ENCODE results near the gene JAGN1. TPM values are rescaled to one million over a fixed set of nuclear protein-coding genes. Genes with fewer than 3 reads are reported as not detected.

The JAGN1 gene
- total and polyA plus RNA-seq, 9 of the 15 experiments (the other 6 are each of a cell fraction or from before 2014, with no cell fraction given): 31.6 to 77.8 (median 40.3) TPM

- TF ChIP-seq PATZ1 (CRISPR knock-in tag; IDR thresholded peaks at IDR 0.05; ENCODE audit: borderline replicate concordance) (no peak), MNT (conservative IDR thresholded peaks at IDR 0.05) (no peak; a peak in 1 of 4 replicates), BRCA1 (IDR thresholded peaks at IDR 0.05) (no peak), BRCA1 (CRISPR knock-in tag; IDR thresholded peaks at IDR 0.05) (no peak), COPS2 (conservative IDR thresholded peaks at IDR 0.05) (no peak), POLR2AphosphoS5 (IDR thresholded peaks at IDR 0.05; ENCODE audit: control insufficient read depth, insufficient read depth, low read depth, low read length) (0 out of 2 replicates have a peak, but pooled peaks have one; percentile 36), WHSC1 (IDR thresholded peaks at IDR 0.05; ENCODE audit: low read length) (no peak), LARP7 (IDR thresholded peaks at IDR 0.05) (no peak), ATF4 (CRISPR knock-in tag; IDR thresholded peaks at IDR 0.05) (peak; percentile 40; the same call in 1 of the 2 replicates), XRCC5 (IDR thresholded peaks at IDR 0.05; ENCODE audit: low read depth, low read length) (no peak), MECOM (CRISPR knock-in tag; IDR thresholded peaks at IDR 0.05) (no peak), NR2C1 (IDR thresholded peaks at IDR 0.05) (no peak), NR2C1 (tag; IDR thresholded peaks at IDR 0.05) (peak; percentile 75), SMARCA4 (IDR thresholded peaks at IDR 0.05) (peak; percentile 47; the same call in 1 of the 2 replicates), SAFB2 (IDR thresholded peaks at IDR 0.05; ENCODE audit: borderline replicate concordance, low read depth, low read length, severe bottlenecking) (no peak), TAF7 (tag; IDR thresholded peaks at IDR 0.05) (no peak), ZNF766 (CRISPR knock-in tag; conservative IDR thresholded peaks at IDR 0.05) (peak; percentile 73), PTBP1 (IDR thresholded peaks at IDR 0.05; ENCODE audit: low read depth, low read length) (no peak), SRSF7 (optimal IDR thresholded peaks at IDR 0.05; ENCODE audit: low read depth, low read length) (no peak), ZNF449 (CRISPR knock-in tag; IDR thresholded peaks at IDR 0.05) (no peak), CBX1 (IDR thresholded peaks at IDR 0.05; ENCODE audit: low read depth) (0 out of 2 replicates have a peak, but pooled peaks have one; percentile 41), SREBF2 (CRISPR knock-in tag; IDR thresholded peaks at IDR 0.05) (0 out of 2 replicates have a peak, but pooled peaks have one; percentile 51), HMG20B (CRISPR knock-in tag; IDR thresholded peaks at IDR 0.05) (no peak)
Measured at GRCh38 chr3:9897408-9898372, 7.3 kb downstream of the JAGN1 start (continued).

Measured in K562 (cell line).